AG04449 (cell line): ENCODE measurements around the gene LDLRAD4.

Experiments
- CTCF ChIA-PET: fragments of 350-600 bp; formaldehyde crosslinking; extraction: SDS; loops from one replicate; lab custom pipeline; 2021; ENCODE audit warnings: antibody characterized with exemption; lab: Yijun Ruan, JAX
- POLR2A ChIA-PET: fragments of 400-600, 350-600 bp; formaldehyde crosslinking; extraction: SDS; loops from one replicate; lab custom pipeline; 2020; ENCODE audit warnings: antibody characterized with exemption, inconsistent platforms; lab: Yijun Ruan, JAX
- DNase-seq: peaks from one replicate; pipeline ENCODE4 v3.0.0-alpha.2; 2010; ENCODE audit warnings: low read depth, low spot score
- H3K4me3 ChIP-seq: 2 replicates; pipeline ENCODE4 v1.5.1; 2011; ENCODE audit warnings: low read depth, mild to moderate bottlenecking, control low read depth, low read length
- CTCF ChIP-seq: IDR thresholded peaks from one replicate; pipeline ENCODE4 v1.5.1; 2011; ENCODE audit warnings: mild to moderate bottlenecking, moderate library complexity, low read length, control low read depth, inconsistent platforms; ENCODE audit not compliant: insufficient read depth; ENCODE audit errors: missing control alignments

The LDLRAD4 gene

GRCh38 chr18:13370995-13371625 is 152.6 kb downstream of the LDLRAD4 start:
- POLR2A ChIA-PET, result no interaction called here
- CTCF ChIA-PET, result no interaction called here
- DNase-seq, result no peak
- no peak overlapping the region for H3K4me3 ChIP-seq
- no peak for TF ChIP-seq CTCF

- TF ChIP-seq CTCF, result no peak
- no peak overlapping the region for H3K4me3 ChIP-seq
- POLR2A ChIA-PET, result no interaction called here
- no peak for DNase-seq
- CTCF ChIA-PET, result interaction anchor here (2.0 kb wide), 1 partner anchor 8 kb away, joined by 9 read pairs; no protein-coding TSS in a partner anchor
Observed at GRCh38 chr18:13371689-13372418, 153.3 kb downstream of the LDLRAD4 start.

DNA sequence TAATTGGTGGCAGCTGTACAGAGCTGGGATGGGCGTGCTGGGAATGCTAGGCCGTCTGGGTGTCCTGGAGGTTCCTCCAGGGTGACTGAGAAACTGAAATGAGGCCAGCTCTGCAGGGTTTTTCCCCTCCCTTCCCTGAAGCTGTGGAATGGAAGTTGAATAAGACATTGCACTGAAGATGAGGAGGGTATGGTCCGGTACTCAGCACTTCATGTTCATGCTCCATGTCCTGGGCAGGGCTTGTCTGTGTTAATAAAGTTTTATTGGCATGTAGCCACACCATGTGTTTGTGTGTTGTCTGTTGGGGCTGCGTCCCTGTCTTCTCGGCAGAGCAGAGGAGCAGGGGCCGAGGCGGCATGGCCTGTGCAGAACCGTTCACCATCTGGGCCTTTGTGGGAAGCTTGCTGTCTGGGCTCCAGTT is 154.0 kb downstream of the LDLRAD4 start:
- no peak for DNase-seq
- POLR2A ChIA-PET, result no interaction called here
- CTCF ChIA-PET, result interaction anchor here (2.0 kb wide), 1 partner anchor 9 kb away, joined by 9 read pairs; no protein-coding TSS in a partner anchor
- TF ChIP-seq CTCF, result no peak
- no peak overlapping the region for H3K4me3 ChIP-seq

- no peak for DNase-seq
- TF ChIP-seq CTCF, result no peak
- no peak overlapping the region for H3K4me3 ChIP-seq
- CTCF ChIA-PET, result interaction anchor here (2.0 kb wide), 1 partner anchor 10 kb away, joined by 9 read pairs; no protein-coding TSS in a partner anchor
- POLR2A ChIA-PET, result no interaction called here
Observed at GRCh38 chr18:13374096-13374467, 155.5 kb downstream of the LDLRAD4 start.

- DNase-seq, result no peak
- H3K4me3 ChIP-seq, result no peak overlapping the region
- no peak for TF ChIP-seq CTCF
- POLR2A ChIA-PET, result no interaction called here
- CTCF ChIA-PET, result no interaction called here
Observed at GRCh38 chr18:13374468-13375301, 156.1 kb downstream of the LDLRAD4 start.
